PC-9 (cell line): ENCODE results near the gene BMP2K. TPM values are rescaled to one million over a fixed set of nuclear protein-coding genes. Genes with fewer than 3 reads are reported as not detected.

Source experiments
- BruUV-seq: library from RNA; stranded (reverse); fragments of 400-500 nt; replicated peaks from 2 replicates; lab custom pipeline; 2021; lab: Mats Ljungman, UMichigan
- CTCF ChIA-PET: fragments of 300-600 bp; sonication (Branson Sonifier 250); formaldehyde crosslinking; loops from one replicate; lab custom pipeline; 2022; ENCODE audit warnings: antibody characterized with exemption; lab: Charles Lee
- POLR2A ChIA-PET: fragments of 300-600 bp; sonication (Branson Sonifier 250); formaldehyde crosslinking; loops from one replicate; lab custom pipeline; 2022; ENCODE audit warnings: antibody characterized with exemption; ENCODE audit not compliant: unreplicated experiment; lab: Charles Lee
- DNase-seq, 2 experiments: peaks; one replicate each; pipeline versions ENCODE4 v3.0.0 to v3.0.0-alpha.2; 2015 to 2022; ENCODE audit warnings: mixed read lengths in 1 of 2
- H2AFZ ChIP-seq: fragments of 200-600 bp; sonication (generic); 2 replicates; pipeline ENCODE4 v1.8.1; 2017; ENCODE audit warnings: antibody characterized with exemption
- H3F3A ChIP-seq: fragments of 200-600 bp; sonication (generic); 2 replicates; pipeline ENCODE4 v1.8.1; 2017; ENCODE audit warnings: antibody characterized with exemption, mild to moderate bottlenecking, low read depth; ENCODE audit not compliant: insufficient read depth
- H3K27ac ChIP-seq: fragments of 200-600 bp; sonication (generic); 2 replicates; pipeline ENCODE4 v1.6.1; 2016; ENCODE audit warnings: mixed run types
- H3K27me3 ChIP-seq: fragments of 200-600 bp; sonication (generic); 2 replicates; pipeline ENCODE4 v1.6.1; 2016; ENCODE audit warnings: low read depth, mixed run types; ENCODE audit not compliant: insufficient read depth
- H3K36me3 ChIP-seq: fragments of 200-600 bp; sonication (generic); 2 replicates; pipeline ENCODE4 v1.6.1; 2016; ENCODE audit warnings: low read depth, mixed run types
- H3K4me1 ChIP-seq: fragments of 200-600 bp; sonication (generic); replicated peaks from 2 replicates; pipeline ENCODE4 v1.6.1; 2016; ENCODE audit warnings: mixed run types; ENCODE audit not compliant: insufficient read depth
- H3K4me2 ChIP-seq: fragments of 200-600 bp; sonication (generic); 2 replicates; pipeline ENCODE4 v1.6.1; 2017; ENCODE audit warnings: mixed run types
- H3K4me3 ChIP-seq: fragments of 200-600 bp; sonication (generic); 2 replicates; pipeline ENCODE4 v1.6.1; 2016; ENCODE audit warnings: mixed run types
- H3K79me2 ChIP-seq: fragments of 200-600 bp; sonication (generic); 2 replicates; pipeline ENCODE4 v1.6.1; 2017; ENCODE audit warnings: low read depth, mixed run types
- H3K9me2 ChIP-seq: fragments of 200-600 bp; sonication (generic); 2 replicates; pipeline ENCODE4 v1.8.1; 2017; ENCODE audit warnings: mild to moderate bottlenecking; ENCODE audit not compliant: insufficient read depth
- H3K9me3 ChIP-seq: fragments of 200-600 bp; sonication (generic); 2 replicates; pipeline ENCODE4 v1.8.1; 2016; ENCODE audit warnings: low read depth; ENCODE audit not compliant: insufficient read depth
- H4K20me1 ChIP-seq: fragments of 200-600 bp; sonication (generic); 2 replicates; pipeline ENCODE4 v1.8.1; 2017; ENCODE audit not compliant: insufficient read depth
- EZH2 ChIP-seq: fragments of 200-600 bp; sonication (generic); IDR thresholded peaks from 2 replicates; pipeline ENCODE4 v1.8.0; 2017; ENCODE audit warnings: antibody characterized with exemption, low read depth
- intact Hi-C: fragments of 100-400 bp; cut with micrococcal nuclease; formaldehyde crosslinking; loops from one replicate; pipeline ENCODE4 v1.10.0; 2022; ENCODE audit not compliant: unreplicated experiment
- total RNA-seq: library from RNA; stranded (reverse); gene quantifications from 2 replicates; pipeline ENCODE4 v1.2.3, GENCODE V29; 2021
- TF ChIP-seq, protein P1 (sequence below): fragments of 200-600 bp; sonication (generic); conservative IDR thresholded peaks from 2 replicates; pipeline ENCODE4 v1.6.1; 2017; ENCODE audit warnings: mixed run types, antibody characterized with exemption, mild to moderate bottlenecking, moderate library complexity

Gene BMP2K
- total RNA-seq, 1 experiment from 2014 or later, result 12.2 TPM

GRCh38 chr4:78734441-78735162 lies 41.5 kb upstream of the BMP2K start:
- H3F3A ChIP-seq, result no peaks in the 10 kb centered on the region
- H3K27ac ChIP-seq, result no peak overlapping the region
- no peak for TF ChIP-seq EZH2
- TF ChIP-seq, protein P1, sequence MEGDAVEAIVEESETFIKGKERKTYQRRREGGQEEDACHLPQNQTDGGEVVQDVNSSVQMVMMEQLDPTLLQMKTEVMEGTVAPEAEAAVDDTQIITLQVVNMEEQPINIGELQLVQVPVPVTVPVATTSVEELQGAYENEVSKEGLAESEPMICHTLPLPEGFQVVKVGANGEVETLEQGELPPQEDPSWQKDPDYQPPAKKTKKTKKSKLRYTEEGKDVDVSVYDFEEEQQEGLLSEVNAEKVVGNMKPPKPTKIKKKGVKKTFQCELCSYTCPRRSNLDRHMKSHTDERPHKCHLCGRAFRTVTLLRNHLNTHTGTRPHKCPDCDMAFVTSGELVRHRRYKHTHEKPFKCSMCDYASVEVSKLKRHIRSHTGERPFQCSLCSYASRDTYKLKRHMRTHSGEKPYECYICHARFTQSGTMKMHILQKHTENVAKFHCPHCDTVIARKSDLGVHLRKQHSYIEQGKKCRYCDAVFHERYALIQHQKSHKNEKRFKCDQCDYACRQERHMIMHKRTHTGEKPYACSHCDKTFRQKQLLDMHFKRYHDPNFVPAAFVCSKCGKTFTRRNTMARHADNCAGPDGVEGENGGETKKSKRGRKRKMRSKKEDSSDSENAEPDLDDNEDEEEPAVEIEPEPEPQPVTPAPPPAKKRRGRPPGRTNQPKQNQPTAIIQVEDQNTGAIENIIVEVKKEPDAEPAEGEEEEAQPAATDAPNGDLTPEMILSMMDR, result no peak
- no peak for DNase-seq
- intact Hi-C loops, result no loop called here
- H3K27me3 ChIP-seq, result no peaks in the 10 kb centered on the region
- no peaks in the 10 kb centered on the region for H3K79me2 ChIP-seq
- H3K36me3 ChIP-seq, result no peaks in the 10 kb centered on the region
- no peak overlapping the region for H3K4me2 ChIP-seq
- H4K20me1 ChIP-seq, result no peaks in the 10 kb centered on the region
- no peaks in the 10 kb centered on the region for H3K9me3 ChIP-seq
- no peaks in the 10 kb centered on the region for H3K4me1 ChIP-seq
- ChIA-PET POLR2A (no interaction called here), CTCF (no interaction called here)
- no TSS peak for BruUV-seq
- H3K9me2 ChIP-seq, result no peaks in the 10 kb centered on the region
- H2AFZ ChIP-seq, result no peak overlapping the region
- no peak overlapping the region for H3K4me3 ChIP-seq

DNA sequence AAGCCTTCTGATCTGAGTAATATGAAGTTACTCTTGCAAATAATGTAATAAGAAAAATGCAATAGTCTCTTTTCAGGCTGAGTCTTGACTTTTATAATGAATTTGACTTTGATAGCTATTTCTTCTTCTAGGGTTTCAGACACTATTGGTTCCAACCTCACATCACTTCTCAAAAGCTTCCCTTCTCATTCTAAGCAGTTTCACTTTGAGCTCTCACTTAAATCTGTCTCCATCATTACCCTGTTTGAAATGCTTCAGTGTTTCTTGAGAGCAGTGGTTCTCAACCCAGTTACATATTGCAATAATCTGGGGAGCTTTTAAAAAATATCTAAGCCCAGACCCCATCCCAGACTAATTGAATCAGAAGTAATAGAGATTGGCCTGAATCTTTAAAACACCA lies 40.5 kb upstream of the BMP2K start:
- TF ChIP-seq, protein P1, result no peak
- no peak for TF ChIP-seq EZH2
- Histone ChIP-seq H3K36me3 (no peaks in the 10 kb centered on the region), H3K4me1 (no peaks in the 10 kb centered on the region), H3K27me3 (no peaks in the 10 kb centered on the region), H3K4me2 (no peak overlapping the region), H2AFZ (no peak overlapping the region), H3K9me3 (no peaks in the 10 kb centered on the region), H3F3A (no peaks in the 10 kb centered on the region), H4K20me1 (no peaks in the 10 kb centered on the region), H3K4me3 (no peak overlapping the region), H3K9me2 (no peaks in the 10 kb centered on the region), H3K79me2 (no peaks in the 10 kb centered on the region), H3K27ac (no peak overlapping the region)
- intact Hi-C loops, result no loop called here
- DNase-seq, result no peak
- BruUV-seq, result no TSS peak
- ChIA-PET POLR2A (no interaction called here), CTCF (no interaction called here)

- Histone ChIP-seq H3K4me2 (no peak overlapping the region), H3K9me3 (no peaks in the 10 kb centered on the region), H3K4me3 (no peak overlapping the region), H2AFZ (no peak overlapping the region), H3K79me2 (no peaks in the 10 kb centered on the region), H3F3A (no peaks in the 10 kb centered on the region), H3K4me1 (no peaks in the 10 kb centered on the region), H3K36me3 (no peaks in the 10 kb centered on the region), H4K20me1 (no peaks in the 10 kb centered on the region), H3K9me2 (no peaks in the 10 kb centered on the region), H3K27me3 (no peaks in the 10 kb centered on the region), H3K27ac (no peak overlapping the region)
- no peak for TF ChIP-seq EZH2
- TF ChIP-seq, protein P1, result no peak
- DNase-seq, result no peak
- intact Hi-C loops, result no loop called here
- BruUV-seq, result no TSS peak
- CTCF ChIA-PET, result no interaction called here
- POLR2A ChIA-PET, result no interaction called here
Measured at GRCh38 chr4:78737035-78737434, 39.1 kb upstream of the BMP2K start.
